SK-N-MC (cell line): ENCODE results near the gene DMBX1.

Source experiments
- DNase-seq: peaks from one replicate; pipeline ENCODE4 v3.0.0-alpha.2; 2011; ENCODE audit warnings: low read depth, low spot score
- H3K27ac ChIP-seq: fragments of 200-600 bp; sonication (generic); 2 replicates; pipeline ENCODE4 v1.5.1; 2016; ENCODE audit warnings: mixed run types
- H3K36me3 ChIP-seq: fragments of 200-600 bp; sonication (generic); 2 replicates; pipeline ENCODE4 v1.6.1; 2017; ENCODE audit warnings: antibody characterized with exemption, low read length, mixed read lengths; ENCODE audit not compliant: insufficient read depth
- H3K4me3 ChIP-seq: fragments of 200-600 bp; sonication (generic); 2 replicates; pipeline ENCODE4 v1.5.1; 2016
- H3K9ac ChIP-seq: fragments of 200-600 bp; sonication (generic); 2 replicates; pipeline ENCODE4 v1.8.0; 2017; ENCODE audit warnings: mixed run types, mixed read lengths; ENCODE audit not compliant: insufficient read length
- H3K9me3 ChIP-seq: fragments of 200-600 bp; sonication (generic); 2 replicates; pipeline ENCODE4 v1.6.1; 2017; ENCODE audit warnings: low read depth, mild to moderate bottlenecking, antibody characterized with exemption, low read length, moderate library complexity, mixed read lengths
- EZH2 ChIP-seq: fragments of 200-600 bp; sonication (generic); IDR thresholded peaks from one replicate; pipeline ENCODE4 v1.6.1; 2017; ENCODE audit warnings: antibody characterized with exemption
- FOXP2 ChIP-seq: optimal IDR thresholded peaks from 2 replicates; pipeline ENCODE3; 2011; ENCODE audit warnings: mild to moderate bottlenecking, moderate library complexity; ENCODE audit not compliant: insufficient read depth; ENCODE audit errors: extremely low read length, control extremely low read depth
- POLR2AphosphoS5 ChIP-seq: IDR thresholded peaks from 2 replicates; pipeline ENCODE4 v1.6.1; 2012; ENCODE audit warnings: mild to moderate bottlenecking, low read depth, low read length, borderline replicate concordance

DMBX1 gene

DNA sequence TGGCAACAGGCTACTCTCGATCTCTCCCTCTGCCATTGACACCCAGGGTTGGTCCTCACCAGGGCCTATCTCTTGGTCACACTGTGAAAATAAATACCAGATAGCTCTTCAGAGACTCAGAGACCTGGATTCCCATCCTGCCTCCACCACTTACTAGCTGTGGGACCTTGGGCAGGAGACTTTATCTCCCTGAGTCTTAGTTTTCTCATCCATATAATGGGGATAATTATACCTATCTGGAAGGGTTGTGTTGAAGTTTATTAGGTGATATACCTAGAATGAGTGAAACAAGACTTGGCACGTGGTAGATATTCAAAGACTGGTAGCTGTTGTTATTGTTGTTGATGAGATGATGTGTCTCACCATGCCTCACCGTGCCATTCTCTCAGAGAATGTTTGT, 7.4 kb downstream of the DMBX1 start:
- Histone ChIP-seq H3K36me3 (no peaks in the 10 kb centered on the region), H3K27ac (no peak overlapping the region), H3K9ac (no peak overlapping the region), H3K9me3 (no peaks in the 10 kb centered on the region), H3K4me3 (no peak overlapping the region)
- DNase-seq = no peak
- no peak for TF ChIP-seq FOXP2
- no peak for TF ChIP-seq POLR2AphosphoS5
- TF ChIP-seq EZH2 = no peak

DNA sequence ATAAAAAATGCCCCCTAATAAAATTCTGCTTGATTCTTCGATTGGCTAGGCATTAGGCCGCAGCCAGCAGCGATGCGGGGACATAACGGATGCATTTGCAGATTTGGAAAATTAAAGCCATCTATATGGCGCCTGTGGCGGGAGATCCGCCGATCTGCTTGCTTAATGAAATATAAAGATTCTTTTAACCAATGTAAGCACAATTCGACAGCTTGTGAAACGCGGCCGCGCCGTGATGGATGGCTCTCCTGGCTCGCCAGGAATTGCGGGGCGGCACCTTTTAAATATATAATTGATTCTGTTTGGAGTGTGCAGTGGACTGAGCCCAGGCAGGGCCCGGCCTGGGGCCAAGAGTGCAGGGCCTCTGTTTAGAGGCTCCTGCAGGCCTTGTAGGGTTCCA, 8.0 kb downstream of the DMBX1 start:
- no peaks in the 10 kb centered on the region for H3K36me3 ChIP-seq
- no peak overlapping the region for H3K4me3 ChIP-seq
- no peak for DNase-seq
- no peaks in the 10 kb centered on the region for H3K9me3 ChIP-seq
- H3K27ac ChIP-seq = no peak overlapping the region
- no peak overlapping the region for H3K9ac ChIP-seq
- TF ChIP-seq EZH2 = no peak
- no peak for TF ChIP-seq POLR2AphosphoS5
- no peak for TF ChIP-seq FOXP2

DNA sequence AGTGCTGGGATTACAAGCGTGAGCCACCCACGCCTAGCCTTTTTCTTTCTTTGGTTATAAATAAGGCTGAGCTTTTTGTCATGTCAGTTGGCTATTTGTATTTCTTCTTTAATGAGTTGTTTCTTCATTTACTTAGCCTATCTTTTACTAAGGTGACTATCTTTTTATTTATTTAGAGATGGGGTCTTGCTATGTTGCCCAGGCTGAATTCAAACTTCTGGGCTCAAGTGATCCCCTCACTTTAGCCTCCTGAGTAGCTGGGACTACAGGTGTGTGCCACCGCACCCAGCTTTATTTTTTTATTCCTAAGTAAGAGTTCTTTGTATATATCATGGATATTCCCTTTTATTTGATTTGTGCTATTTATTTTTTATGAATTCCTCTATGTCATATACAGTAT, 11.9 kb downstream of the DMBX1 start:
- Histone ChIP-seq H3K9ac (no peak overlapping the region), H3K27ac (no peak overlapping the region), H3K4me3 (no peak overlapping the region), H3K36me3 (no peaks in the 10 kb centered on the region), H3K9me3 (no peaks in the 10 kb centered on the region)
- no peak for DNase-seq
- no peak for TF ChIP-seq EZH2
- TF ChIP-seq POLR2AphosphoS5 = no peak
- TF ChIP-seq FOXP2 = no peak

DNA sequence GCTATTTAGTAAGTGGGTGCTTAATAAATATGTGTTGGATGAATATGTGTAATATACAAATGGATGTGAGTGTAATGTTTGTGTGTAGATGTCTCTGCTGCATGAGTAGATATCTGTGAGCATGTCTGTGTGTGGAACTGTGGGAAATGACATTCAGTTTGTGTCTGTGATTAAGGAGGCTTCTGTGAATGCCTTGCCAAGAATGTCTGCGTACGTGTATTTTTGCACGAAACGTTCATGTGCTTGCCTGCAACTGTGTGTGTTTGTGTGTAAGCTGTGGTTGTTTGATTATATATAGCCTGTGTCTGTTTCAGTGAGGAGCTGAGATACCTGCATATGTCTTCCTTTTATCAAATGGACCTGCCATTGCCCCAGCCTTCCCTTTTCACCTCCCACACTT, 13.8 kb downstream of the DMBX1 start:
- no peak overlapping the region for H3K9ac ChIP-seq
- no peak for TF ChIP-seq FOXP2
- no peak for TF ChIP-seq POLR2AphosphoS5
- no peak for TF ChIP-seq EZH2
- no peaks in the 10 kb centered on the region for H3K9me3 ChIP-seq
- no peaks in the 10 kb centered on the region for H3K36me3 ChIP-seq
- H3K4me3 ChIP-seq = no peak overlapping the region
- no peak for DNase-seq
- H3K27ac ChIP-seq = no peak overlapping the region

DNA sequence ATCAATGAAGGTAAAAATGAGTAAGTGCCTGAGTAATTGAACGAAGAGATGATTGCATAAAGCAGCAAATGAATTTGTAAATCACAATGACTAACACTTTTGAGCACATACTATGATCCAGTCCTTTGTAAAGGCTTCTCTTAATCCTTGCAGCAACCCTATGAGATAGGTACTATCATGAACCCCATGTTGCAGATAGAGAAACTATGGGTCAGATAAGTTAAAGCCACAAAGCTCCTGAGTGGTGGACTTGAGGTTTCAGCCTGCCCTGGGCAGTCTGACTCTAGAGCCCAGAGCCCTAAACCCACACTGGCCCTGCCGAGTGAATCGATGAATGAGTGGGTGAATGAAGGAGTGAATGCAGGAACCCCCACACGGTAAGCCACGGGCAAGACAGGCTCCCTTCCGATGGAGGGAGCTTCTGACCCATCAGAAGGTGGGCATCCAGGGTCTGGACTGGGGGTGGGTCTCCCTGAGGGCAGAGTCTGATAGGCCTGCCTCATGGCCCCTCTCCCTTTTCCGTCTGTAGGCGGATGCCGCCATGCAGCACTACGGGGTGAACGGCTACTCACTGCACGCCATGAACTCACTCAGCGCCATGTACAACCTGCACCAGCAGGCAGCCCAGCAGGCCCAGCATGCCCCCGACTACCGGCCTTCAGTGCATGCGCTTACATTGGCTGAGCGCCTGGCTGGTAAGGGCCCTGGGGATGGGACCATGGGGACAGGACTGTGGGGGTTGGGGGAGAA, 17.0 kb downstream of the DMBX1 start:
- no peaks in the 10 kb centered on the region for H3K36me3 ChIP-seq
- H3K9me3 ChIP-seq = no peaks in the 10 kb centered on the region
- no peak overlapping the region for H3K4me3 ChIP-seq
- H3K9ac ChIP-seq = no peak overlapping the region
- DNase-seq = no peak
- no peak overlapping the region for H3K27ac ChIP-seq
- no peak for TF ChIP-seq POLR2AphosphoS5
- no peak for TF ChIP-seq EZH2
- no peak for TF ChIP-seq FOXP2

DNA sequence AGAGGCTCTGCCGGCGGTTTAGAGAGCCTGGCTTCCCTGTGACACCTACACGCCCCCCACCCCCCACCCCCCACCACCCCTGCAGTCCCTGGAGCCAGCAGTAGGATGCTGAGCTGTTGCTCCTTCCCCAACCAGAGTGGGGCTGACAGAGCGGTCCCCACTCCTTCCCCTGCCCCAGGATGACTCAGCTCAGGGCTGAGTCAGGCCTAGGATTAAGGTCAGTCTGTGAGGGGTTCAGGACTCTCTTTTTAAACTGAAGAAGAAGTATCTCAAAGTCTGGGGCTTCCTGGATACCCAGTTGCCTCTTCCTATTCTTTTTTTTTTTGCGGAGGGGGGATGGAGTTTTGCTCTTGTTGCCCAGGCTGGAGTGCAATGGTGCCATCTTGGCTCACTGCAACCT, 19.1 kb downstream of the DMBX1 start:
- Histone ChIP-seq H3K4me3 (no peak overlapping the region), H3K9me3 (no peaks in the 10 kb centered on the region), H3K27ac (no peak overlapping the region), H3K9ac (no peak overlapping the region), H3K36me3 (no peaks in the 10 kb centered on the region)
- TF ChIP-seq FOXP2 = no peak
- DNase-seq = no peak

DNA sequence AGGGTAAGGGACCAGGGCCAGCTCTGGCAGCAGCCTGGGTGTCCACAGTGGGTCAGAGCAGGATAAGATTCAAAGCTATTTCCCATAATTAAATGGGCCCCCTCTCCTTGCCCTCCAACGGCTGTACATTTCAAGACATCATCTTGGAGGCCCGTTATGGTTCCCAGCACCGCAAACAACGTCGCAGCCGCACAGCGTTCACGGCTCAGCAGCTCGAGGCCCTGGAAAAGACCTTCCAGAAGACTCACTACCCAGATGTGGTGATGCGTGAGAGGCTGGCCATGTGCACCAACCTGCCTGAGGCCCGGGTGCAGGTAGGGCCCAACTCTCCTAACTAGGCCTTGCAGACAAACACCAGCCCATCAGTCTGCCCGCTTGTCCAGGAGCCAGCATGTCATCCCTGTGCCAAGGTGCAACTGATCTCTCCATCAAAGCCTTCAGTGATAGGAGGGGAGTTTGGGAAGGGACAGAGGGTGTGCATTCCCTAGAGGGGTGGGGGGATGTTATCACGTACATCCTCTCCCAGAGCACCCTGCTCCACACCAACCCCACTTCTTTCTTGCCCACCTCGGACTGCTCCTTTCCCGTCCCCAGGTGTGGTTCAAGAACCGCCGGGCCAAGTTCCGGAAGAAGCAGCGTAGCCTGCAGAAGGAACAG, 20.8 kb downstream of the DMBX1 start:
- Histone ChIP-seq H3K27ac (no peak overlapping the region), H3K9ac (no peak overlapping the region), H3K4me3 (no peak overlapping the region), H3K9me3 (no peaks in the 10 kb centered on the region), H3K36me3 (no peaks in the 10 kb centered on the region)
- DNase-seq = no peak
- TF ChIP-seq EZH2 (no peak), POLR2AphosphoS5 (no peak), FOXP2 (no peak)

DNA sequence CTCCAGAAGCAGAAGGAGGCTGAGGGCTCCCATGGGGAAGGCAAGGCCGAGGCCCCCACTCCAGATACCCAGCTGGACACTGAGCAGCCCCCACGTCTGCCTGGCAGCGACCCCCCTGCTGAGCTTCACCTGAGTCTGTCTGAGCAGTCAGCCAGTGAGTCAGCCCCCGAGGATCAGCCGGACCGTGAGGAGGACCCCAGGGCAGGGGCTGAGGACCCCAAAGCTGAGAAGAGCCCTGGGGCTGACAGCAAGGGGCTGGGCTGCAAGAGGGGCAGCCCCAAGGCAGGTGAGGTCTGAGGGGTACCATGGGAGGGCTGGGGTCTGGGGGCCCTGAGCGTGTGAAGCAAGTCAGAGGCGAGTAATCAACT, 21.3 kb downstream of the DMBX1 start:
- no peaks in the 10 kb centered on the region for H3K9me3 ChIP-seq
- H3K27ac ChIP-seq = no peak overlapping the region
- TF ChIP-seq POLR2AphosphoS5 (no peak), FOXP2 (no peak), EZH2 (no peak)
- DNase-seq = no peak
- H3K4me3 ChIP-seq = no peak overlapping the region
- no peak overlapping the region for H3K9ac ChIP-seq
- no peaks in the 10 kb centered on the region for H3K36me3 ChIP-seq

DNA sequence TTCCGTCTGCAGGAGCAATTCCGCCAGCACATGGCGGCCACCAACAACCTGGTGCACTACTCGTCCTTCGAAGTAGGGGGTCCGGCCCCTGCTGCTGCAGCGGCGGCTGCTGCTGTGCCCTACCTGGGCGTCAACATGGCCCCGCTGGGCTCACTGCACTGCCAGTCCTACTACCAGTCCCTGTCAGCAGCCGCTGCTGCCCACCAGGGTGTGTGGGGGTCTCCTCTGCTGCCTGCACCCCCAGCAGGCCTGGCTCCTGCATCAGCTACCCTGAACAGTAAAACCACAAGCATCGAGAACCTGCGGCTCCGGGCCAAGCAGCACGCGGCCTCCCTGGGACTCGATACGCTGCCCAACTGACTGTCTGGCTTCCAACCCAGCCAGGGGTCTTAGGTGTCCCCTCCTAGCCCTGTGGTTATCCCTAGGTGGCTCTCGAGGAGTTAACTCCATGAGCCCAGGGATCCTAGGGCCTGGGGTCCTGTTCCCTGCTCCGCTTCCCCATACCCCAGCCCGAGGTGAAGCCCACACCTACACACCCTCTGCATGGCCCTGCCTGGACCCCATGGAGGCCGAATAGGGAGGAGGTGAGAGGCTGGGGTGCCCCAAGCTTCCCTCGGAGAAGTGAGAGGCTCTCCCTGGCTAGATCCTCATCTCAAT, 22.6 kb downstream of the DMBX1 start:
- no peak overlapping the region for H3K9ac ChIP-seq
- no peak overlapping the region for H3K4me3 ChIP-seq
- no peak overlapping the region for H3K27ac ChIP-seq
- H3K9me3 ChIP-seq = no peaks in the 10 kb centered on the region
- no peak for TF ChIP-seq FOXP2
- no peak for TF ChIP-seq EZH2
- TF ChIP-seq POLR2AphosphoS5 = no peak
- DNase-seq = no peak
- H3K36me3 ChIP-seq = no peaks in the 10 kb centered on the region
